WTC11 (cell line): Measurements from ENCODE around the gene NEMP1. TPM values are rescaled to one million over a fixed set of nuclear protein-coding genes. Genes with fewer than 3 reads are reported as not detected.

Source experiments
- ATAC-seq: fragments of 200-7000 bp; cut with Tn5 transposase; 2 replicates; pipeline ENCODE4 v1.10.0; 2021; ENCODE audit warnings: mild to moderate bottlenecking, moderate library complexity
- CTCF ChIA-PET: fragments of 300-600 bp; sonication (Branson Sonifier 250); formaldehyde crosslinking; loops from one replicate; lab custom pipeline; 2021; ENCODE audit warnings: antibody characterized with exemption; lab: Charles Lee
- POLR2A ChIA-PET: fragments of 350-600 bp; sonication (Branson Sonifier 250); formaldehyde crosslinking; loops from one replicate; lab custom pipeline; 2021; ENCODE audit warnings: antibody characterized with exemption; lab: Charles Lee
- DNase-seq: peaks from one replicate; pipeline ENCODE4 v3.0.0; 2021; ENCODE audit warnings: low spot score
- H3K27ac Mint-ChIP-seq: 2 replicates; pipeline ENCODE4 v1.8.0; 2021; ENCODE audit warnings: mixed read lengths
- H3K27me3 Mint-ChIP-seq: 2 replicates; pipeline ENCODE4 v1.8.0; 2021; ENCODE audit warnings: low read depth, mild to moderate bottlenecking, moderate library complexity, mixed read lengths
- H3K36me3 Mint-ChIP-seq: 2 replicates; pipeline ENCODE4 v1.8.0; 2021; ENCODE audit warnings: mixed read lengths
- H3K4me1 Mint-ChIP-seq: 2 replicates; pipeline ENCODE4 v1.8.0; 2022; ENCODE audit warnings: mixed read lengths
- H3K4me3 Mint-ChIP-seq: 2 replicates; pipeline ENCODE4 v1.8.0; 2021; ENCODE audit warnings: mild to moderate bottlenecking, moderate library complexity, mixed read lengths
- H3K9me3 Mint-ChIP-seq: 2 replicates; pipeline ENCODE4 v1.8.0; 2021; ENCODE audit warnings: mixed read lengths
- CBFB ChIP-seq: sonication (generic); formaldehyde crosslinking; IDR thresholded peaks from 2 replicates; pipeline ENCODE4 v1.8.1; 2022; ENCODE audit warnings: mild to moderate bottlenecking, low read depth, missing genetic modification reagents
- ELF4 ChIP-seq: sonication (generic); formaldehyde crosslinking; IDR thresholded peaks from 2 replicates; pipeline ENCODE4 v1.8.1; 2022; ENCODE audit warnings: low read depth, mild to moderate bottlenecking, moderate library complexity, missing genetic modification reagents
- GTF2I ChIP-seq: fragments of 250-450 bp; sonication (Bioruptor Pico); conservative IDR thresholded peaks from 2 replicates; pipeline ENCODE4 v1.4.0; 2021; ENCODE audit warnings: mild to moderate bottlenecking
- HMGA2 ChIP-seq: fragments of 250-450 bp; sonication (Bioruptor Pico); IDR thresholded peaks from 2 replicates; pipeline ENCODE4 v1.4.0; 2021; ENCODE audit warnings: mild to moderate bottlenecking, moderate library complexity
- NFATC4 ChIP-seq: fragments of 250-450 bp; sonication (Bioruptor Pico); IDR thresholded peaks from 2 replicates; pipeline ENCODE4 v1.9.0; 2021; ENCODE audit warnings: mild to moderate bottlenecking
- NFYB ChIP-seq: sonication (generic); formaldehyde crosslinking; conservative IDR thresholded peaks from 2 replicates; pipeline ENCODE4 v1.8.0; 2022; ENCODE audit warnings: low read depth, missing genetic modification reagents
- NR1H2 ChIP-seq: sonication (generic); formaldehyde crosslinking; IDR thresholded peaks from 2 replicates; pipeline ENCODE4 v1.9.0; 2021; ENCODE audit warnings: mild to moderate bottlenecking, moderate library complexity, missing genetic modification reagents
- SMAD3 ChIP-seq: sonication (generic); formaldehyde crosslinking; IDR thresholded peaks from 2 replicates; pipeline ENCODE4 v1.8.0; 2022; ENCODE audit warnings: missing genetic modification reagents, mild to moderate bottlenecking, borderline replicate concordance
- TCF7 ChIP-seq: sonication (generic); formaldehyde crosslinking; IDR thresholded peaks from 2 replicates; pipeline ENCODE4 v1.8.0; 2022; ENCODE audit warnings: mild to moderate bottlenecking, low read depth, missing genetic modification reagents, moderate library complexity
- TEAD4 ChIP-seq: sonication (generic); formaldehyde crosslinking; IDR thresholded peaks from 2 replicates; pipeline ENCODE4 v1.8.0; 2022; ENCODE audit warnings: mild to moderate bottlenecking, missing genetic modification reagents
- TP53 ChIP-seq: sonication (generic); formaldehyde crosslinking; IDR thresholded peaks from 2 replicates; pipeline ENCODE4 v1.8.1; 2023; ENCODE audit warnings: mild to moderate bottlenecking, missing genetic modification reagents
- ZBTB21 ChIP-seq: sonication (generic); formaldehyde crosslinking; IDR thresholded peaks from 2 replicates; pipeline ENCODE4 v1.8.1; 2023; ENCODE audit warnings: mild to moderate bottlenecking, missing genetic modification reagents, borderline replicate concordance
- ZNF232 ChIP-seq: sonication (generic); formaldehyde crosslinking; IDR thresholded peaks from 2 replicates; pipeline ENCODE4 v1.8.0; 2022; ENCODE audit warnings: mild to moderate bottlenecking, missing genetic modification reagents
- ZNF263 ChIP-seq: sonication (generic); formaldehyde crosslinking; IDR thresholded peaks from 2 replicates; pipeline ENCODE4 v1.8.1; 2022; ENCODE audit warnings: low read depth, mild to moderate bottlenecking, moderate library complexity, missing genetic modification reagents
- ZNF671 ChIP-seq: fragments of 250-450 bp; sonication (Bioruptor Pico); IDR thresholded peaks from 2 replicates; pipeline ENCODE4 v1.8.0; 2021; ENCODE audit warnings: mild to moderate bottlenecking
- total RNA-seq: library from RNA; stranded (reverse); gene quantifications from 3 replicates; pipeline ENCODE4 v1.2.3, GENCODE V29; 2021
- TF ChIP-seq, protein P1 (sequence below): fragments of 250-450 bp; sonication (Bioruptor Pico); IDR thresholded peaks from 2 replicates; pipeline ENCODE4 v1.9.0; 2021; ENCODE audit warnings: mild to moderate bottlenecking
- TF ChIP-seq, protein P2 (sequence below): sonication (generic); formaldehyde crosslinking; IDR thresholded peaks from 2 replicates; pipeline ENCODE4 v1.8.0; 2022; ENCODE audit warnings: mild to moderate bottlenecking, missing genetic modification reagents
- TF ChIP-seq, protein P3 (sequence below): sonication (generic); formaldehyde crosslinking; IDR thresholded peaks from 2 replicates; pipeline ENCODE4 v1.8.1; 2022; ENCODE audit warnings: mild to moderate bottlenecking, moderate library complexity, missing genetic modification reagents
- TF ChIP-seq, protein P4 (sequence below): fragments of 250-450 bp; sonication (Bioruptor Pico); IDR thresholded peaks from 2 replicates; pipeline ENCODE4 v1.8.0; 2021; ENCODE audit warnings: mild to moderate bottlenecking

NEMP1 gene
- total RNA-seq, 1 experiment from 2014 or later, result 41.9 TPM

DNA sequence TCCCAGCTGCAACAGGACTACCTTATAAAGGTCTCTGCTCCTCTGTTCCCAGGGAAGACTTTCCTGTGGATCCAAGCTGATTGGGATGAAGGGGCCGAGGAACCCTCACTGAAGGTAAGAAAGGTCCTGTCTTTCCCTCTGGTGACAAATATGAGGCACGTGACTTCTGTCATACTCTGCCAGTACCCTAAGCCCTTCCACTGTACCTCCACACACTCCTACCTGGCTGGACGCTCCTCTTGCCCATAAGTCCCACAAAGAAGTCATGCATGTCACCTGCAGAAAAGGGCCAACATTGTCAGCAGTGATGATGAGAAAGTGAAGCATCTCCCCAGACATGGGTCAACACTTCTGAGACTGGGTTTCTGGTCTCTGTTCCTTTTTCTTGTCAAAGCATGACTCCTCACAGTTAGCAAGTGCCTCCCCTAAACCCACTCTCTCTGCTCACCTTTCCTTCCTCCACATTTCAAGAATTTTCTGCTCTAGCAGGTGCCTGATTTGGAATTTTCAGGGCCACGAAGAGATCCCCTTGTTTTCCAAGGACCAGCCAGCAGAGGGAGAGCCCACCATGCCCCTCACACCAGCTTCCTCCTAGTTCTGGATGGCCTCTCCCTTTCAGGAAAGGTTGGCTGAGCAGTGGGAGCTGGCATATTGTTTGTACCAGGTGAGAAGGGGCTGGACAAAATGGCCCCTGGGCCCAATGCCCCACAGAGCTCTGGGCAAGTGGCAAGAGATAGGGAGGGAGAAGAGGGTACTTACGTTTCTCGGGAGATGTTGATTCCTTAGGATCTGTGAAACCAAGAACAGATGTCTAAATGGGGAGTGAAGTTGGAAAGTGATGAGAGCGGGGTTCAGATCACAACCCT is 65.8 kb downstream of the NEMP1 start (continued):
- TF ChIP-seq, protein P1, sequence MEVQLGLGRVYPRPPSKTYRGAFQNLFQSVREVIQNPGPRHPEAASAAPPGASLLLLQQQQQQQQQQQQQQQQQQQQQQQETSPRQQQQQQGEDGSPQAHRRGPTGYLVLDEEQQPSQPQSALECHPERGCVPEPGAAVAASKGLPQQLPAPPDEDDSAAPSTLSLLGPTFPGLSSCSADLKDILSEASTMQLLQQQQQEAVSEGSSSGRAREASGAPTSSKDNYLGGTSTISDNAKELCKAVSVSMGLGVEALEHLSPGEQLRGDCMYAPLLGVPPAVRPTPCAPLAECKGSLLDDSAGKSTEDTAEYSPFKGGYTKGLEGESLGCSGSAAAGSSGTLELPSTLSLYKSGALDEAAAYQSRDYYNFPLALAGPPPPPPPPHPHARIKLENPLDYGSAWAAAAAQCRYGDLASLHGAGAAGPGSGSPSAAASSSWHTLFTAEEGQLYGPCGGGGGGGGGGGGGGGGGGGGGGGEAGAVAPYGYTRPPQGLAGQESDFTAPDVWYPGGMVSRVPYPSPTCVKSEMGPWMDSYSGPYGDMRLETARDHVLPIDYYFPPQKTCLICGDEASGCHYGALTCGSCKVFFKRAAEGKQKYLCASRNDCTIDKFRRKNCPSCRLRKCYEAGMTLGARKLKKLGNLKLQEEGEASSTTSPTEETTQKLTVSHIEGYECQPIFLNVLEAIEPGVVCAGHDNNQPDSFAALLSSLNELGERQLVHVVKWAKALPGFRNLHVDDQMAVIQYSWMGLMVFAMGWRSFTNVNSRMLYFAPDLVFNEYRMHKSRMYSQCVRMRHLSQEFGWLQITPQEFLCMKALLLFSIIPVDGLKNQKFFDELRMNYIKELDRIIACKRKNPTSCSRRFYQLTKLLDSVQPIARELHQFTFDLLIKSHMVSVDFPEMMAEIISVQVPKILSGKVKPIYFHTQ (CRISPR knock-in tag), result no peak
- TF ChIP-seq TEAD4 (CRISPR knock-in tag) (no peak), NFYB (CRISPR knock-in tag) (no peak), HMGA2 (CRISPR knock-in tag) (no peak)

- no peaks in the 10 kb centered on the region for H3K36me3 Mint-ChIP-seq
- no peaks in the 10 kb centered on the region for H3K9me3 Mint-ChIP-seq
- no peak for DNase-seq
- POLR2A ChIA-PET, result no interaction called here
- no peak for ATAC-seq
- H3K4me3 Mint-ChIP-seq, result no peak overlapping the region
- peaks cover 57% of the 10 kb centered on the region for H3K4me1 Mint-ChIP-seq
- H3K27me3 Mint-ChIP-seq, result peaks cover 4% of the 10 kb centered on the region
- CTCF ChIA-PET, result interaction anchor here (0.6 to 3.3 kb wide), 10 partner anchors 10 to 202 kb away, joined by 3 to 33 read pairs (median 4); partner anchors contain the start of genes NEMP1 and STAT6
- no peak overlapping the region; the same call in 1 of the 2 replicates for H3K27ac Mint-ChIP-seq
- TF ChIP-seq, protein P1 (CRISPR knock-in tag), result no peak
- TF ChIP-seq, protein P2, sequence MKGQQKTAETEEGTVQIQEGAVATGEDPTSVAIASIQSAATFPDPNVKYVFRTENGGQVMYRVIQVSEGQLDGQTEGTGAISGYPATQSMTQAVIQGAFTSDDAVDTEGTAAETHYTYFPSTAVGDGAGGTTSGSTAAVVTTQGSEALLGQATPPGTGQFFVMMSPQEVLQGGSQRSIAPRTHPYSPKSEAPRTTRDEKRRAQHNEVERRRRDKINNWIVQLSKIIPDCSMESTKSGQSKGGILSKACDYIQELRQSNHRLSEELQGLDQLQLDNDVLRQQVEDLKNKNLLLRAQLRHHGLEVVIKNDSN (CRISPR knock-in tag), result no peak
- no peak for TF ChIP-seq NR1H2 (CRISPR knock-in tag)
- no peak for TF ChIP-seq ZNF232 (CRISPR knock-in tag)
- TF ChIP-seq ZNF263 (CRISPR knock-in tag), result no peak
- TF ChIP-seq ZBTB21 (CRISPR knock-in tag), result no peak
- TF ChIP-seq NFATC4 (CRISPR knock-in tag), result no peak
- TF ChIP-seq CBFB (CRISPR knock-in tag), result no peak
- no peak for TF ChIP-seq GTF2I (CRISPR knock-in tag)
- TF ChIP-seq TCF7, result no peak
- no peak for TF ChIP-seq TP53 (CRISPR knock-in tag)
- no peak for TF ChIP-seq ZNF671 (CRISPR knock-in tag)
- TF ChIP-seq, protein P3, sequence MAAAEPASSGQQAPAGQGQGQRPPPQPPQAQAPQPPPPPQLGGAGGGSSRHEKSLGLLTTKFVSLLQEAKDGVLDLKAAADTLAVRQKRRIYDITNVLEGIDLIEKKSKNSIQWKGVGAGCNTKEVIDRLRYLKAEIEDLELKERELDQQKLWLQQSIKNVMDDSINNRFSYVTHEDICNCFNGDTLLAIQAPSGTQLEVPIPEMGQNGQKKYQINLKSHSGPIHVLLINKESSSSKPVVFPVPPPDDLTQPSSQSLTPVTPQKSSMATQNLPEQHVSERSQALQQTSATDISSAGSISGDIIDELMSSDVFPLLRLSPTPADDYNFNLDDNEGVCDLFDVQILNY (CRISPR knock-in tag), result no peak
- no peak for TF ChIP-seq TEAD4 (CRISPR knock-in tag)
- TF ChIP-seq, protein P4, sequence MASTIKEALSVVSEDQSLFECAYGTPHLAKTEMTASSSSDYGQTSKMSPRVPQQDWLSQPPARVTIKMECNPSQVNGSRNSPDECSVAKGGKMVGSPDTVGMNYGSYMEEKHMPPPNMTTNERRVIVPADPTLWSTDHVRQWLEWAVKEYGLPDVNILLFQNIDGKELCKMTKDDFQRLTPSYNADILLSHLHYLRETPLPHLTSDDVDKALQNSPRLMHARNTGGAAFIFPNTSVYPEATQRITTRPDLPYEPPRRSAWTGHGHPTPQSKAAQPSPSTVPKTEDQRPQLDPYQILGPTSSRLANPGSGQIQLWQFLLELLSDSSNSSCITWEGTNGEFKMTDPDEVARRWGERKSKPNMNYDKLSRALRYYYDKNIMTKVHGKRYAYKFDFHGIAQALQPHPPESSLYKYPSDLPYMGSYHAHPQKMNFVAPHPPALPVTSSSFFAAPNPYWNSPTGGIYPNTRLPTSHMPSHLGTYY, result no peak
- TF ChIP-seq SMAD3 (CRISPR knock-in tag), result no peak
- no peak for TF ChIP-seq ELF4 (CRISPR knock-in tag)
These were observed 66.9 kb downstream of the NEMP1 start for GRCh38 chr12:57011438-57012424.
